ENCODE results near the gene SLIT2. TPM values are rescaled to one million over a fixed set of nuclear protein-coding genes. Genes with fewer than 3 reads are reported as not detected.

SLIT2 gene, protein sequence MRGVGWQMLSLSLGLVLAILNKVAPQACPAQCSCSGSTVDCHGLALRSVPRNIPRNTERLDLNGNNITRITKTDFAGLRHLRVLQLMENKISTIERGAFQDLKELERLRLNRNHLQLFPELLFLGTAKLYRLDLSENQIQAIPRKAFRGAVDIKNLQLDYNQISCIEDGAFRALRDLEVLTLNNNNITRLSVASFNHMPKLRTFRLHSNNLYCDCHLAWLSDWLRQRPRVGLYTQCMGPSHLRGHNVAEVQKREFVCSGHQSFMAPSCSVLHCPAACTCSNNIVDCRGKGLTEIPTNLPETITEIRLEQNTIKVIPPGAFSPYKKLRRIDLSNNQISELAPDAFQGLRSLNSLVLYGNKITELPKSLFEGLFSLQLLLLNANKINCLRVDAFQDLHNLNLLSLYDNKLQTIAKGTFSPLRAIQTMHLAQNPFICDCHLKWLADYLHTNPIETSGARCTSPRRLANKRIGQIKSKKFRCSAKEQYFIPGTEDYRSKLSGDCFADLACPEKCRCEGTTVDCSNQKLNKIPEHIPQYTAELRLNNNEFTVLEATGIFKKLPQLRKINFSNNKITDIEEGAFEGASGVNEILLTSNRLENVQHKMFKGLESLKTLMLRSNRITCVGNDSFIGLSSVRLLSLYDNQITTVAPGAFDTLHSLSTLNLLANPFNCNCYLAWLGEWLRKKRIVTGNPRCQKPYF (N-terminal part only)
- 13.4 and 20.7 TPM in 2 replicates for total RNA-seq (2014; rRNA removed; shearing (Covaris generic))

DNA sequence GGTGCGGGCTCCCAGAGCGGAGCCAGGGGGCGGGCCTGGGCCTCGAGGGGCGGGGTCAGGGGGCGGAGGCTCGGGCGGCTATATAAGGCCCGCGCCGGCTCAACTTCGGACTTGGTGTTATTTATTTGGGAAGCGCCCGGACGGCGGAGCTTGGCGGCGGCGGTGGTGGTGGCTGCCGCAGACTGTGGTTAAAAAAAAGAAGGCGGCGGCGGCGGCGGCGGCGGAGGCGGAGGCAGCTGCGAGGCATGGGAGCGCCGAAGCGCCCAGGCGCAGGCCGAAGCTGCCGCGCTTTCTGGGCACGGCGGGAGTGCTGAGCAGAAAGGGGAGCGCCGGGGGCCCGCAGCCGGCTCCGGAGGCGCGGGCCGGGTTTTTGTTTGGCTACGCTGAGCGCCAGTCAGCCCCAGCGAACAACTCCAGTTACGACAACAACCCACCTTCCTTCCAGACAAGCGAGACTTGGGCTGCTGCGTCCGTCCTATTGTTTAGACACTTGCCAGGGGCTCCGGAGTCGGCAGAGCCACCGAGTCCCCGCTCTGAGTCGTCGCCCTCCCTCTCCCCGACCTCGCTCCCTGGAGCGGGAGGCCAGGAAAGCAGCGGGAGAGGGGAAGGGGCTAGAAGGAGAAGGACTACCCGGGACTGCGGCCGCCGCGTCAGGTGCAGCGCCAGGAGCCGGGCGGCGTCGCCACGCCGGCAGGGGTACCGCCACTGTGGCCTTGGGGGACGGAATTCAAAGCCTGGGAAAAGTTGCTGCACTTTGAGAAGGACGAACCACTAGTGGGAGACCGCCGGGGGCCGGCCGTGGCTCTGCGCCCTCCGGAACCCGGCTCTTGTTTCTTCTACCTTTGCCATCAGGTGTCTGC lies at the start of gene SLIT2:
SLIT2 (plus strand) TSS at position 110 of the 860 bp plus-strand sequence. CDS start 1,911 bp downstream, outside the sequence.
- H3K27me3 ChIP-seq (replicated peaks), result peaks cover 12% of the 10 kb centered on the region; the same call in 1 of the 2 replicates
- peak within 1 kb of the TSS; percentile 51 for H3K4me3 ChIP-seq
- H3K9me3 ChIP-seq (replicated peaks), result no peaks in the 10 kb centered on the region
- peaks cover 12% of the 10 kb centered on the region for H3K36me3 ChIP-seq
- peak; percentile 98 to 99 for DNase-seq (ENCODE audit: low read depth in 1 of 2, low spot score in 2 of 2)
- peaks cover 63% of the 10 kb centered on the region for H3K4me1 ChIP-seq (replicated peaks)
- H3K27ac ChIP-seq, result no peak within 1 kb of the TSS

DNA sequence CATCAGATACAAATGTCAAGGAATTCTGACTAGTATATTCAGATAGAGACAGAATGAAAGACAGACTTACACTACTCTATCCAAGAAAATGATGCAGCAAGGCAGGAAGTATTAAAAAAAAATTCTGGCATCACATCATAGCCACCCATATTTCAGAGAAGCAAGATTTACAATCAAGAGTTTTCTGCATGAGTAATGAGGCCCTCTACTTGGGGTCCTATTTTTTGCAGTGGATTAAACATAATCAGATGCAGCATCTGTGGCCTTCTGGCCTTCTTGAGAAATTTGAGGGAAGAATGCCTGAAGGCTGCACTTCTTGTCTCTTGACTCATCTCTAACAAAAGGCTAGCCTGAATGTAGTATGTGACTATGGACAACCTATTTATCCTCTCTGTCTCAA lies 48.2 kb upstream of the SLIT2 start:
- H3K27me3 ChIP-seq (replicated peaks), result no peaks in the 10 kb centered on the region
- H3K4me3 ChIP-seq, result no peak overlapping the region
- H3K9me3 ChIP-seq (replicated peaks), result no peaks in the 10 kb centered on the region
- peak; percentile 95 to 100 for DNase-seq (ENCODE audit: low read depth in 1 of 2, low spot score in 2 of 2)
- no peaks in the 10 kb centered on the region for H3K36me3 ChIP-seq
- H3K4me1 ChIP-seq (replicated peaks), result peaks cover 31% of the 10 kb centered on the region
- peak overlapping the region; percentile 51 for H3K27ac ChIP-seq

DNA sequence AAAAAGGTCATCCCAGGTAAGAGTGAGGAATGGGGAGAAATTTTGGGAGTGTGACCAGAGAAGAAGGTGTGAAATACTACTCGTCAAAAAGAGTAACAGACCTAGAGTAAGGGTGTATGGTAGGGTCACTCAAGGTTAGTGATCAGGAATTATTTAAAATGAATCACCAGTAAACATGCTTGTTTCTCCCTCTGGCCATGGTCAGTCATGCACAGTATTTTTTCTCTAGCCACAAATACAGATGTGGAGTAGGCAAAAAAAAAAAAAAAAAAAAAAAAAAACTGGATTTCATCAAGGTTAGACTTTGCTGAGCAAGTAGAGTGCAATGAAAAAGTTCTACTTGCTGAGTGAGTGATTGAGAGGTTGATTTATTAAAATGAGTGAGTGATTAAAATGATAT lies 34.2 kb upstream of the SLIT2 start:
- Histone ChIP-seq H3K4me1 (replicated peaks) (peaks cover 7% of the 10 kb centered on the region), H3K4me3 (no peak overlapping the region), H3K9me3 (replicated peaks) (no peaks in the 10 kb centered on the region), H3K27me3 (replicated peaks) (no peaks in the 10 kb centered on the region), H3K27ac (no peak overlapping the region), H3K36me3 (no peaks in the 10 kb centered on the region)
- no peak for DNase-seq (ENCODE audit: low read depth in 1 of 2, low spot score in 2 of 2)

DNA sequence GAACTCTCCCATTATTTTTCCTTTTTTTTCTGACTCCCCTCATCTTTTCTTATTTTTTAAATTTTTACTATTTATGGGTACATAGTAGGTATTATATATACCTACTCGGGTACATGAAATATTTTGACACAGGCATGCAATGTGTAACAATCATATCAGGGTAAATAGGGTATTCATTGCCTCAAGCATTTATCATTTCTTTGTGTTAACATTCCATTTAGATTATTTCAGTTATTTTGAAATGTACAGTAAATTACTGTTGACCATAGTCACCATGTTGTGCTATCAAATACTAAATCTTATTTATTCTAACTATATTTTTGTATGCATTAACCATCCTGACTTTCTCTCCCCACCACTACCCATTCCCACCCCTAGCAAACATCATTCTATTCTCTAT lies 33.8 kb upstream of the SLIT2 start:
- Histone ChIP-seq H3K4me1 (replicated peaks) (peaks cover 7% of the 10 kb centered on the region), H3K36me3 (no peaks in the 10 kb centered on the region), H3K27ac (no peak overlapping the region), H3K9me3 (replicated peaks) (no peaks in the 10 kb centered on the region), H3K4me3 (no peak overlapping the region), H3K27me3 (replicated peaks) (no peaks in the 10 kb centered on the region)
- no peak for DNase-seq (ENCODE audit: low read depth in 1 of 2, low spot score in 2 of 2)

DNA sequence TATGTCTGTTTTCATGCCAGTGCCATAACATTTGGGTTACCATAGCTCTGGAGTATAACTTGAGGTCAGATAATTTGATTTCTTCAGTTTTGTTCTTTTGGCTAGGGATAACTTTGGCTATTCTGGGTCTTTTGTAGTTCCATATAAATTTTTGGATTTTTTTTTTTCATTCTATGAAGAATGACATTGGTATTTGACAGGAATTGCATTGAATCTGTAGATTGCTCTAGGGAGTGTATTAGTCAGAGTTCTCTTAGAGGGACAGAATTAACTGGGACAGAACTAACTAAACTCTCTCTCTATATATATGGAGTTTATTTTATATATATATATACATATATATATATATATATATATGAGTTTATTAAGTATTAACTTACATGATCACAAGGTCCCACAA lies 32.2 kb upstream of the SLIT2 start:
- Histone ChIP-seq H3K27me3 (replicated peaks) (no peaks in the 10 kb centered on the region), H3K36me3 (no peaks in the 10 kb centered on the region), H3K4me1 (replicated peaks) (peaks cover 7% of the 10 kb centered on the region), H3K4me3 (no peak overlapping the region), H3K9me3 (replicated peaks) (no peaks in the 10 kb centered on the region), H3K27ac (no peak overlapping the region)
- no peak for DNase-seq (ENCODE audit: low read depth in 1 of 2, low spot score in 2 of 2)

DNA sequence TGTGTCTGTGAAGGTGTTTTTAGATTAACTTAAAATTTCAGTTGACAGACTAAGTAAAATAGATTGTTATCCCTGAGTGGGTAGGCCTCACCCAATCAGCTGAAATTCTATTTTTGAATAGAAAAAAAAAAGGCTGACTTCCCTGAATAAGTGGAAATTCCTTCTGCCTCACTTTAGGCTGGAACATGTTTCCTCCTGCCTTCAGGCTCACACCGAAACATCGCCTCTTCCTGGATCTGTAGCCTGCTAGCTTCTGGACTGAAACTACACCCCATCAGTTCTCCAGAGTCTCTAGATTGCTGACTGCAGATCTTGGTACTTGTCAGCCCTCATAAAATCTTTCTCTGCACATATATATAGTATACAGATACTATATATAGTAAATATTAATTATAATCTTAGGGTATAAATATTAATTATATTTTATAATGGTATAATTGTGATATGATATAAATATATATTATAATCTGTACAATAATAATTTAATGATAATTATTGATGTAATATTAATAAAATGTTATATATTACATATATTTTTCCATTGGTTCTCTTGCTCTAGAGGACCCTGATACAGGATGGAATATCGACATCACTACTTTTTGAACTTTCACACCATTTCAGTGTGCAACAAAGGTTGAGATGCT lies 13.7 kb upstream of the SLIT2 start:
- H3K27me3 ChIP-seq (replicated peaks), result no peaks in the 10 kb centered on the region
- no peaks in the 10 kb centered on the region for H3K4me1 ChIP-seq (replicated peaks)
- H3K27ac ChIP-seq, result no peak overlapping the region
- H3K36me3 ChIP-seq, result no peaks in the 10 kb centered on the region
- no peak for DNase-seq (ENCODE audit: low read depth in 1 of 2, low spot score in 2 of 2)
- H3K4me3 ChIP-seq, result no peak overlapping the region
- no peaks in the 10 kb centered on the region; the same call in 1 of the 2 replicates for H3K9me3 ChIP-seq (replicated peaks)

DNA sequence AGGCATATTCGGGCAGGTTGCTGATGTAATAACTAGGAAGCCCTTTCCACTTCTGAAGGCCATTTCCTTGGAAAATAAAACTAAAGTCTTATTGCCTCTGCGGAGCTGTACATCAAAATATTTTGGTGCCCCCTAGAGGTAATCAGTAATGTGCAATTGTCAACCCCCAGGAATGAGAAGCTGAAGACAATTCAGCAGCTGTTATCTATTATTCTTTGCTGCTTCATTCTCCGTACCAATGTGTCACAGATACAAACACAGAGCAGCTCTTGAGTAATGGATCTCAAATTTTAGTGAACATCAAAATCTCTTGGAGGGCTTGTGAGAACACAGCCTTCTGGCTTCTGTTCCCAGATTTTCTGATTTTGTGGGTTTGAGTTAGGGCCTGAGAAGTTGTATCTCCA lies 3.5 kb upstream of the SLIT2 start:
- H3K27ac ChIP-seq, result no peak overlapping the region
- no peak overlapping the region for H3K4me3 ChIP-seq
- no peaks in the 10 kb centered on the region for H3K9me3 ChIP-seq (replicated peaks)
- 0 out of 2 replicates have a peak, but pooled peaks cover 7% of the 10 kb centered on the region for H3K27me3 ChIP-seq (replicated peaks)
- peak; percentile 74 to 93 for DNase-seq (ENCODE audit: low read depth in 1 of 2, low spot score in 2 of 2)
- H3K36me3 ChIP-seq, result no peaks in the 10 kb centered on the region
- peaks cover 28% of the 10 kb centered on the region for H3K4me1 ChIP-seq (replicated peaks)

DNA sequence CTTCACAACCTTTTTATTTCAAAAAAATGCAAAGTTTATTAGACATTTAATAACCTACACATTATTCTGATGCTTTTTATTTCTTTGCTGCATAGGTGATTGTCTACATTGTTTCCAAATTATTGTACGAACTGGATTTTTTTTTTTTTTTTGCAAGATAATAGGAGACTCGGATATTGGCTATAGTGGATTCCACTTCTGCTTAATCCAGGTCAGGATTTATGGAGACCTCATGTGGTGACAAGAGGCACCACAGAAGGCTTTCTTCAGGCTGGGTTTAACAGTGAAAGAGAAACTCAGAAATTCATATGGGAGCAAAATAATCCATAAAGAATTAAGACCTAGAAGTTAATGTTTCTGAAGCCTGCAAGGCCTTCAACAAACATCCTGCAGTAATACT lies 2.4 kb upstream of the SLIT2 start:
- peak in 1 of 2 experiments; percentile 74 for DNase-seq (ENCODE audit: low read depth in 1 of 2, low spot score in 2 of 2)
- Histone ChIP-seq H3K4me1 (replicated peaks) (peaks cover 40% of the 10 kb centered on the region), H3K36me3 (peaks cover 4% of the 10 kb centered on the region), H3K9me3 (replicated peaks) (no peaks in the 10 kb centered on the region), H3K4me3 (no peak overlapping the region), H3K27me3 (replicated peaks) (peaks cover 12% of the 10 kb centered on the region; the same call in 1 of the 2 replicates), H3K27ac (no peak overlapping the region)

DNA sequence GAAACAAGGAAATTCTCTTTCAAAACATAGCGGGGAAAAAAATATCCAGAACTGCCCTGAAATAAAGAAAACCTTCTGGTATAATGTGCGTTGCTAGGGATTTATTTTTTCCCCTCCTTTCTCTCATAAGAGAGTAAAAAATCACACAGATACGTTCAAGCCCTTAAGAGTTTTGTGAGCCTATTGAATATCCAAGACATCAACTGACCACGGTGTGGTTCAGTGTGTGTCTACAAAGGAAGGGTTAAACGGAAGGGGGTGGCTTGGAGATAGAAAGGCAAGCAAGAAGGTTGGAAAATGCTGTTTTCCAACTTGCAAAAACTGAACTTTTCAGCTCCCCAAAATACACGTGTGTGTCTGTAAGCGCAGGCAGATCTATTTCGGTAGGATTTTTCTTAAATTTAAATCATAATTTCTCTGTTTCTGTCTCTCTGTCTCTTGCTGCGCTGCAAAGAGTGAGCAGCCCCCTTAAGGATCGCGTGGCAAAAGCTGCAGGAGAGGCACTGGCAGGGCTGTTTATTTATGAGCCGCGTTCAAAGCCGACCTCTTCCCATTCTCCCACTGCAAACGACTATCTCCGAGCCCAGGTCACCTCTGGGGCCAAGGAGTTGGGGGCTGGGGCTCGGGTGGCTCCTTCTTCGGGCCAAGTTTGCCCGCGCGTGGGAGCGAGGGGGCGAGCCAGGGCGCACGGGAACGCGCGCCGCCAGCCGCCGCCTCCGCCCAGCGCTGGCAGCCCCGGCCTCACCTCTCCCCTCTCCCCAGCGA lies 492 bp upstream of the SLIT2 start:
- peaks cover 57% of the 10 kb centered on the region for H3K4me1 ChIP-seq (replicated peaks)
- peak overlapping the region; percentile 51 for H3K4me3 ChIP-seq
- H3K27me3 ChIP-seq (replicated peaks), result peaks cover 12% of the 10 kb centered on the region; the same call in 1 of the 2 replicates
- H3K27ac ChIP-seq, result no peak overlapping the region
- peaks cover 12% of the 10 kb centered on the region for H3K36me3 ChIP-seq
- no peak for DNase-seq (ENCODE audit: low read depth in 1 of 2, low spot score in 2 of 2)
- H3K9me3 ChIP-seq (replicated peaks), result no peaks in the 10 kb centered on the region

DNA sequence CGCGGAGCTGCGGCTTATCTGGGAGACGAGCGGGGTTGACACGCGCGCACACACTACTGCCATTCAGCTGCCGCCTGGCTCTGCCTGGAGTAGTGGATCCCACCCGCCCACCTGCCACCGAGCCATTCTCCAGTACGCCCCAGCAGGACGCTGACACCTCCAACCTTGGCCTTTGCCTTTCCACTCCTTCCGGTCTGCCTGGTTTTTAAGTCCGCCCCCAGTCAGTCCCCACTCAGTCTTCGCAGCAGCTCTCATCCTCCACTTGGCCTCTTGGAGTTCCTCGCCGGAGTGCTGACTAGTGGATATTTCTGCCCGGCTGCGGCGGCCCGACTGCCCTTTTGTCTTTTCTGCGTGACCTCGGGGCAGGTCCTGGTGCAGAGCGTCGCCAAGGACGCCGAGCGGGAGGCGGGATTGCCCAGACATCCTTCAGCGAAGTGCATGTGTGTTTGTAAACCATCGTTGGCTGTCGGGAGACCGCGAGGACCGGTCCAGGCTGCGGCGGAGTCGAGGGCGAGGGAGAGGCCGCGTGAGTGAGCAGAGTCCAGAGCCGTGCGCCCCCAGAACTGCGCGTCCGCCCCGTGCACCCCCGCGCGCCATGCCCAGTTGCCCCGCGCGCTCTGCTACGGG lies 1.1 kb downstream of the SLIT2 start:
- Histone ChIP-seq H3K9me3 (replicated peaks) (no peaks in the 10 kb centered on the region), H3K27me3 (replicated peaks) (peaks cover 12% of the 10 kb centered on the region; the same call in 1 of the 2 replicates), H3K27ac (no peak overlapping the region), H3K4me1 (replicated peaks) (peaks cover 66% of the 10 kb centered on the region), H3K36me3 (peaks cover 17% of the 10 kb centered on the region), H3K4me3 (peak overlapping the region; percentile 51)
- DNase-seq (ENCODE audit: low read depth in 1 of 2, low spot score in 2 of 2), result peak; percentile 82 to 86

DNA sequence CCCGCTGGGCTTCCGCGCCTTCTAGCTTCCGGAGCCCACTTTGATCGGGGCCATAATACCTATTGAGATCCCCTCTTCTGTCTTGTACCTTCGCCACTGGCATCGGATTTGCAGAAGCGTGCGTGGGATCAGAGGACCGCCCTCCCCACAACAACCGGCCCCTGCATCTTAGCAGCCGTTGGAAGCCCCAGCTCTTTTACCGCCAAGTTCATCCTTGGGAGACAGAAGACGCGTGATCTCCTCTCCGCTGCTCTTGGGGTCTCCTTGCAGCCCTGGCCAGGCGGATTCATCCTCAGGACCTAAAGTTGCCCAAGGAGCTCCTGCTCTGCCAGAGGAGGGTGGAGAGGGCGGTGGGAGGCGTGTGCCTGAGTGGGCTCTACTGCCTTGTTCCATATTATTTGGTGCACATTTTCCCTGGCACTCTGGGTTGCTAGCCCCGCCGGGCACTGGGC lies 1.6 kb downstream of the SLIT2 start:
- peak in 1 of 2 experiments; percentile 67 for DNase-seq (ENCODE audit: low read depth in 1 of 2, low spot score in 2 of 2)
- no peak overlapping the region for H3K27ac ChIP-seq
- peaks cover 12% of the 10 kb centered on the region; the same call in 1 of the 2 replicates for H3K27me3 ChIP-seq (replicated peaks)
- peak overlapping the region; percentile 51 for H3K4me3 ChIP-seq
- no peaks in the 10 kb centered on the region for H3K9me3 ChIP-seq (replicated peaks)
- H3K36me3 ChIP-seq, result peaks cover 20% of the 10 kb centered on the region
- H3K4me1 ChIP-seq (replicated peaks), result peaks cover 61% of the 10 kb centered on the region

Data from SJSA1 (cell line).